Epithelial cell of alveolus of lung (primary cell): ENCODE results near the gene CALR. TPM values are rescaled to one million over a fixed set of nuclear protein-coding genes. Genes with fewer than 3 reads are reported as not detected.

ENCODE experiments used
- total RNA-seq: library from RNA; depleted of rRNA; stranded (reverse); fragments of >200 nt; gene quantifications from 2 replicates; pipeline ENCODE4 v1.2.1, GENCODE V29; 2015

CALR gene
- 932 and 1,873 TPM in 2 replicates for total RNA-seq

DNA sequence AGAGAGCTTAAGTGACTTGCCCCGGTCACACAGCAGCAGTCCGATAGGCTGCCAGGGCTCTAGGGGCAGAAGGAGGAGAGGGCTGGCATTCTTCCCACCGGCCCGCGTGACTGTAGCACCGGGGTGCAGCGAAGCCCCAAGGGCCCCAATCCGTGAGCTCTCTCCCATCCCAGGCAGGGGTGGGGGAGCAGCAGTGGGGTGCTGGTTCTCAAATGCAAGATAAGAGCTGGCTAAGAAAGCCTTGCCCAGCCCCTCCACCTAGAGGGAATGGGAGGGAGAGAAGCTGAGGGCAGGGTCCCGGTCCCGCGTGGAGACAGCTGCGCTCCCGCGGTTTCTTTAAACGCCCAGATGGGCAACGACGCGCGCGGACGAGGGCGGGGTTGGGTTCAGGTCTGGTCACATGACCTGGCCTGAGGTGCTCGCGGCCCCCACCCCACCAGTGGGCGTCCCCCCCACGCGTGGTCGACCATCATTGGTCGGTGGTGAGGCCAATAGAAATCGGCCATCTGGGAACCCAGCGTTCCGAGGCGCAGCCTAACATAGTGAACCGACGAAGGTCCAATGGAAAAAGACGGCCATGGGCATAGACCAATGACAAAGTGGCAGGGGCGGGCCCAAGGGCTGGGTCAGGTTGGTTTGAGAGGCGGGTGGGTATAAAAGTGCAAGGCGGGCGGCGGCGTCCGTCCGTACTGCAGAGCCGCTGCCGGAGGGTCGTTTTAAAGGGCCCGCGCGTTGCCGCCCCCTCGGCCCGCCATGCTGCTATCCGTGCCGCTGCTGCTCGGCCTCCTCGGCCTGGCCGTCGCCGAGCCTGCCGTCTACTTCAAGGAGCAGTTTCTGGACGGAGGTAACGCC lies at the start of gene CALR:
TSS of gene CALR (plus strand) at position 683 of the 852 bp plus-strand sequence. CDS start at position 754, 71 bp downstream.

DNA sequence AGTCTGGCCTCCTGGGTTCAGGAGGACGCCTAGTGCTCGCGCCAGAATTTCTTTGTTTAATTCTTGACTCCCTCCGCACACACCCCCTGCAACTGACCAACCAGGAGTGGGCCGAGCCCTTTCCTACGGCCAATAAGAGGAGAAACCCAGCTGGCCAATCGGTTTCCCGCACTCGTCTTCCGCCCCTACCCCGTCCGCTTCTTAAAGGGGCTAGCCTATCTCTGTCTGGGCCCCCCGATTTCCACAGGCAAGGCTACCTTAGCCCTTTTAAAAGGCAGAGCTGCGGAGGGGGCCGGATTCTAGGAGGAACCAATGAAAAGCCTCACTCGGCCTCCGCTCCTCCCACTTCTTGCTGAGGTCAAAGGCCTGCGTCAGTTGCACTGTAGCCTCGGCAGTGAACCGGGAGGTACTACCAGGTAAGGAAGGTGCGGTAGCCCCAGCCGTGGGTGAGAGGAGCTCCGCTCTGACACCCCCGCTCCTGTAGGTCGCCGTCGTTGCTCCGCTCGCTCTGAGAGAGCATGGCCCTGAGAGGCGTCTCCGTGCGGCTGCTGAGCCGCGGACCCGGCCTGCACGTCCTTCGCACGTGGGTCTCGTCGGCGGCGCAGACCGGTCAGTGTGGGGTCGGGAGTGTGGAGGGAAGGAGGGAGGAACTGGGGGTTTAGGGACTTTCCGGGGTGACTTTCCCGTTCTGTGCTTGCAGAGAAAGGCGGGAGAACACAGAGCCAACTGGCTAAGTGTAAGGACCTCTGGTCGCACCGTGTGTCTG lies 47.4 kb upstream of the CALR start, which contains the start of gene GCDH:
TSS of gene GCDH (plus strand) at position 374 of the 766 bp plus-strand sequence. CDS start at position 519, 145 bp downstream.

DNA sequence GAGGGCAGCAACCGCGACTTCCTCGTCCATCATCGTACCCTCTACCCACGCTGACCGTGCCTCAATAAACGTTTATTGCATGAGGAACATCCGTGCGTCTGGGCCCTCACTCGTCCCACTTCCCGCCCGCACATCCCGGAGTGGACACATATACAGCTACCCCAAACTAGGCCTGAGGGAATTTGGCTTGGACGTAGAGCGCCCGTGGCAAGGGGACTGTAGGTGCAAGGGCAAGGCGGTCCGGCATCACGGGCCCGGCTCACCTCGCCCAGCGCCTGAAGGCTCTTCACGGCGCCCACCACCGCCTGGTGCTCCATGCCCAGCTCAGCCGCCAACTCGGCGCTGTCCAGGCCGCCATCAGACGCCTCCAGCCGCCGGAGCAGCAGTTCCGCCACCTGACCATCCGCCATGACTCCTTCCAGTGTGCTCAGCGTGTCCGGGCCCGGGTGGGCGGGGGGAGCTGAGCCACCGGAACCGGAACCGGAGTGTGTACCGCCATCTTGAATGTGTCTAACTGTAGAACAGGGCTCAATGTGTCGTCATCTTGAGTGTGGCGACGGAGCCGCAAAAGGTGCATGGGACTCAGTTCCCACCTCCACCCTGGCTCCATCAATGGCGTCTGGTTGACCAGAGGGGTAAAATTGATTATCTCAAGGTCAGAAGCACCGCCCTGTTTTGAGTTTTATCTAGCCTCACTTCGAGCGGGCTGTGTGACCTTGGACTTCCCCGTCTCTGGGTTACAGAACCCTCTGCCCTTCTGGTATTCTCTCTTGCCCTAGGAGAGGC lies 4.9 kb upstream of the CALR start, which contains the start of gene FARSA:
TSS of gene FARSA (minus strand) at position 425 of the 786 bp plus-strand sequence. CDS start at position 410, 15 bp downstream.

DNA sequence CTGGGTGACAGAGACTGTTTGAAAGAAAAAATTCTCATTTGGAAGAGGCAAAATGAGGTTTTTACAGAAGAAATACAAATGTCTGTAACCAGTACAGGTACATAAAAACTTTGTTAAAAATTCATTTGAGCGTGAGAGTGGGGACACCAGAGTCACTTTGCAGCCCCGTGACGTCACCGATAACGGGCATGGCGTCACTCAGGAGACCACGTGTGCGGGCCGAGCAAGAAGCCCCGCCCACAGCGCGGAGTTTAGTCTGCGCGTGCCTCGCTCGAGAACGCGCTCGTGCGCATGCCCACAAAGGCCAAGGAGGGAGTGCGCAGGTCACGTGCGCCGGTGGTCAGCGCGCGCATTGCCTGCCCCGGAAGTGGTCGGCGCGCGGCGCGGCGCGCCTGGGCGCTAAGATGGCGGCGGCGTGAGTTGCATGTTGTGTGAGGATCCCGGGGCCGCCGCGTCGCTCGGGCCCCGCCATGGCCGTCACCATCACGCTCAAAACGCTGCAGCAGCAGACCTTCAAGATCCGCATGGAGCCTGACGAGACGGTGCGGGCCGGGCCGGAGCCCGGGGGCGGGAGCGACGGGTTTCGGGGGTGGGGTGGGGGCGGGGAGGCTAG lies 7.2 kb downstream of the CALR start, which contains the start of gene RAD23A:
TSS of gene RAD23A (plus strand) at position 384 of the 613 bp plus-strand sequence. CDS start at position 471, 87 bp downstream.

DNA sequence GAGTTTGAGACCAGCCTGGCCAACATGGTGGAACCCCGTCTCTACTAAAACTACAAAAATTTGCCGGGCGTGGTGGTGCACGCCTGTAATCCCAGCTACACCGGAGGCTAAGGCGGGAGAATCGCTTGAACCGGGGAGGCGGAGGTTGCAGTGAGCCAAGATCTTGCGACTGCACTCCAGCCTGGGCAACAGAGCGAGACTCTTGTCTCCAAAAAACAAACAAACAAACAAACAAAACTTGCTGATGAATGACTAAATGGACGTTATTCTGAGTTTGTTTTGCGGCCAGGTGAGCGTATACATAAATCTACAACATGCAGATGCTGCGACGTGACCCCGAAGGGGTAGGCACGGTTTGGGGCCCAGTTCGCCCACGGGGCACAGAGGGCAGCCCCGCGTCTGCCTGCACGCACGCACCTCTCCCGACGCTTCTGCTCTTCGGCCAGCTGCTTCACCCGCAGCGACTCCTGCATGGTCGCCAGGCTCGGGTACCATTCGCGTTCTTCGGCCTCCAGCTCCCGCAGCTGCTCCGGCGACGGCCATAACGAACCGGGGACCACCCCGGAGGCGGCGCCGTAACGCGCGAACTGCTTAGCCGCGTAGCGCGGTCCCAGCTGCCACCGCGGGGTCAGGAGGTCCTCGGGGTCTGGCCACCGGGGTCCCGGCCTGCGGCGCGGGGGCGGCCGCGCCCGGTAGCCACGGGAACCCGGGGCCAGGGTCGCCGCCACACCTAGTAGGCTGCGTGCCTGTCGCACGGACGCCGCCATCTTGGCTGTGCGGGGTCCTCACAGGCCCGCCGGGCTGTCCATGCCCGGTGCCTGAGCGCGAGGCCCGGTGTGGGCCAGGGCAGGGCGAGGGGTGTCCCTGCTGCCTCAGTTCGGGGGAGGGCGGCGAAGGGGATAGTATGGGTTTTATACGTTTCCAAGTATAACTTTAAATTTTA lies 18.3 kb downstream of the CALR start, which contains the start of gene GADD45GIP1:
TSS of gene GADD45GIP1 (minus strand) at position 778 of the 943 bp plus-strand sequence. CDS start at position 767, 11 bp downstream.

DNA sequence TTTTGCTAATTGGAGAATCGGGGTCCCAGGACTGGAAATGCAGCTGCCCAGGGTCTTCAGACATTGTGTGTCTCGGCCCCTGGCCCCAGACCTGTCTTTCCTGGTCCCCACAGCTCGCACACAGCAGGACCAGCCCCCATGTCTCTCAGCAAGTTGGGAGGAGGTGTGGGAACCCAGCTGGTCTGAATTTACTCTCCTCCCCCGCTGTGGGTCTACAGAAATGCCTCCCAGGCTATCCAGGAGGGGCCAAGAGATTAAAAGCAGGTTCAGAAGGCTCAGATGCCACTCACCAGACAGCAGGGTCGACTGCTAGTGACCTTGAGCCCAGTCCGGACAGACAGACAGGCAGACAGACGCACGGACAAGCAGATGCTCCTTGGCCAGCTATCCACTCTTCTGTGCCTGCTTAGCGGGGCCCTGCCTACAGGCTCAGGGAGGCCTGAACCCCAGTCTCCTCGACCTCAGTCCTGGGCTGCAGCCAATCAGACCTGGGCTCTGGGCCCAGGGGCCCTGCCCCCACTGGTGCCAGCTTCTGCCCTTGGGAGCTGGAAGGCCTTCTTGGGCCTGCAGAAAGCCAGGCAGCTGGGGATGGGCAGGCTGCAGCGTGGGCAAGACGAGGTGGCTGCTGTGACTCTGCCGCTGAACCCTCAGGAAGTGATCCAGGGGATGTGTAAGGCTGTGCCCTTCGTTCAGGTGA lies 31.0 kb downstream of the CALR start, which contains the start of gene DAND5:
TSS of gene DAND5 (plus strand) at position 285 of the 697 bp plus-strand sequence. CDS start at position 370, 85 bp downstream.

Other genes starting within 250 kb of the CALR start
- 8.8 and 11.5 TPM in 2 replicates for gene FBXW9, start 242.0 kb upstream of the CALR start, total RNA-seq
- 34.3 and 47.7 TPM in 2 replicates for gene TNPO2, start 214.7 kb upstream of the CALR start, total RNA-seq
- gene TRIR, start 203.9 kb upstream of the CALR start, total RNA-seq, result 353 and 355 TPM in 2 replicates
- 61.8 and 80.8 TPM in 2 replicates for gene GET3, start 201.1 kb upstream of the CALR start, total RNA-seq
- 1.8 TPM in 1 of 2 replicates, not detected in the other for gene BEST2, start 186.8 kb upstream of the CALR start, total RNA-seq
- 8.8 and 19.0 TPM in 2 replicates for gene HOOK2, start 163.1 kb upstream of the CALR start, total RNA-seq
- gene JUNB, start 147.1 kb upstream of the CALR start, total RNA-seq, result 398 and 481 TPM in 2 replicates
- 454 and 460 TPM in 2 replicates for gene PRDX2, start 136.8 kb upstream of the CALR start, total RNA-seq
- not detected in 2 replicates for gene THSD8, start 136.5 kb upstream of the CALR start, total RNA-seq
- 13.5 and 45.0 TPM in 2 replicates for gene RNASEH2A, start 132.0 kb upstream of the CALR start, total RNA-seq
- not detected in 2 replicates for gene RTBDN, start 104.0 kb upstream of the CALR start, total RNA-seq
- gene MAST1, start 100.1 kb upstream of the CALR start, total RNA-seq, result under 0.01 and 0.88 TPM in 2 replicates
- 26.4 and 55.3 TPM in 2 replicates for gene DNASE2, start 57.2 kb upstream of the CALR start, total RNA-seq
- not detected in 2 replicates for gene KLF1, start 51.4 kb upstream of the CALR start, total RNA-seq
- 22.6 and 40.1 TPM in 2 replicates for gene GCDH, start 47.4 kb upstream of the CALR start, total RNA-seq
- gene SYCE2, start 19.3 kb upstream of the CALR start, total RNA-seq, result 0.56 TPM in 1 of 2 replicates, not detected in the other
- gene FARSA, start 4.9 kb upstream of the CALR start, total RNA-seq, result 60.8 and 78.4 TPM in 2 replicates
- 107 and 111 TPM in 2 replicates for gene RAD23A, start 7.3 kb downstream of the CALR start, total RNA-seq
- gene GADD45GIP1, start 18.6 kb downstream of the CALR start, total RNA-seq, result 54.9 and 63.6 TPM in 2 replicates
- not detected in 2 replicates for gene DAND5, start 31.0 kb downstream of the CALR start, total RNA-seq
- gene NFIX, start 56.9 kb downstream of the CALR start, total RNA-seq, result 33.9 and 97.1 TPM in 2 replicates
- 0.48 and 6.5 TPM in 2 replicates for gene LYL1, start 164.2 kb downstream of the CALR start, total RNA-seq
- 25.9 and 35.6 TPM in 2 replicates for gene TRMT1, start 178.1 kb downstream of the CALR start, total RNA-seq
- 49.1 and 79.9 TPM in 2 replicates for gene NACC1, start 179.7 kb downstream of the CALR start, total RNA-seq
- 73.0 and 74.2 TPM in 2 replicates for gene STX10, start 211.8 kb downstream of the CALR start, total RNA-seq
- gene IER2, start 211.8 kb downstream of the CALR start, total RNA-seq, result 119 and 139 TPM in 2 replicates